ENCODE data around the gene GMEB2. TPM values are rescaled to one million over a fixed set of nuclear protein-coding genes. Genes with fewer than 3 reads are reported as not detected.

GMEB2 gene
- total and polyA plus RNA-seq, 7 experiments from 2014 or later = 11.0 to 30.2 (median 21.9) TPM

DNA sequence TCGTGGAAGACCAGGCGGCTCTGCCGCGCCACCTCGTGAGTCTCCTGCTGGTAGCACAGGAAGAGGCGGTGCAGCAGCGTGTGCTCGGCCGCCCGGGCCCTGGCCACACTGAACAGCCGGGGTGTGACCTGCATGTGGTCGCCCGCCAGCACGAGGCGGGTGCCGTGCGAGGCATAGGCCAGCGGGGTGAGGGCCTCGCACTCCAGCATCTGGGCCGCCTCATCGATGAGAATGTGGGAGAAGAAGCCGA lies 59.8 kb downstream of the GMEB2 start:
- intact Hi-C loops (cut with micrococcal nuclease) = loop anchor here in 1 of 2 donors (2.0 kb wide), 1 partner anchor 14 kb away; no protein-coding TSS in a partner anchor
- Histone ChIP-seq H3K4me3 (ENCODE audit: low read length) (no peak overlapping the region), H3K4me1 (ENCODE audit: control insufficient read depth in 2 of 2, insufficient read depth in 2 of 2, low read length in 2 of 2) (peaks cover 19 to 28% of the 10 kb centered on the region in 2 donors), H3K27me3 (ENCODE audit: control insufficient read depth in 2 of 2, insufficient read depth in 2 of 2, low read length in 2 of 2) (no peaks in the 10 kb centered on the region), H3K9me3 (ENCODE audit: control insufficient read depth in 2 of 3, low read length in 3 of 3) (no peaks in the 10 kb centered on the region), H3K27ac (ENCODE audit: low read depth, low read length) (no peak overlapping the region), H3K36me3 (ENCODE audit: control insufficient read depth in 2 of 3, insufficient read depth in 3 of 3, low read length in 3 of 3) (peaks cover 0 to 42% (median 0%) of the 10 kb centered on the region in 3 experiments)
- Mint-ChIP-seq H3K4me1 (peaks cover 9 to 34% (median 21%) of the 10 kb centered on the region in 7 donors), H3K4me3 (peak overlapping the region in 7 of 10 donors; percentile 25 to 86 (median 81)), H3K27me3 (no peaks in the 10 kb centered on the region), H3K9me3 (peaks cover 0 to 2% (median 0%) of the 10 kb centered on the region in 11 donors), H3K27ac (no peak overlapping the region), H3K36me3 (peaks cover 0 to 11% (median 0%) of the 10 kb centered on the region in 5 donors)
- ChIA-PET CTCF (no interaction called here), POLR2A (interaction anchor here (0.7 to 2.9 kb wide), 7 partner anchors 12 to 171 kb away, joined by 3 to 10 read pairs (median 4); partner anchors contain the start of genes ARFRP1, FNDC11, PTK6 and ZGPAT)
- DNase-seq (no peak), ATAC-seq (peak; percentile 47)

DNA sequence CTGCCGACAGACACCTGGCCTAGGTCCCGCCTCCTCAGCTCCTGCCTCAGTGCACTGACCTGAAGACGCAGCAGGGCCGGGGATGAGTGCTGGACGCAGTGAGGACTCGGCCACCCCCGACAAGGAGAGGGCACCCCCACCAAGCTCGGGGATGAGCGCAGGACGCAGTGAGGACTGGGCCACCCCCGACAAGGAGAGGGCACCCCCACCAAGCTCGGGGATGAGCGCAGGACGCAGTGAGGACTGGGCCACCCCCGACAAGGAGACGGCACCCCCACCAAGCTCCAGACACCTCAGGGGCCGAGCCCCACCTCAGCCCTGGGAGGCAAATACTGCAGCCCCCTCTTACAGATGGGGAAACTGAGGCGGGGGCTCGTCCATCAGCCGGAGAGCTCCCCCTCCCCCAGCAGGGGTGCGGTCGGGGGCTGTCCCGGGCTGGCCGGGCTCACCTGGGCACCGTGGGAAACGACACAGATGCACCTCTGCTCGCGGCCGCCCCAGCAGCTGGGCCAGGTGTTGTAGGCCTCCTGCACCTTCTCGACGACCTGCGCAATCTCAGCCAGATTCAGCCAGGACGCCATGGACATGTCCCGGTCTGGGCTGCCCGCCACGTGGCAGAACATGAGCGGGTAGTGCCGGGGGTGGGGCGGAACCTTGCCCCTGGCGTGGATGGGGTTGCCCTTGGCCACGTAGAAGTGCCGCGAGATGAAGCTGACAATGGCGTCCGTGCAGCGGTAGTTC lies 60.3 kb downstream of the GMEB2 start:
- intact Hi-C loops (cut with micrococcal nuclease) = loop anchor here in 1 of 2 donors (2.0 kb wide), 1 partner anchor 14 kb away; no protein-coding TSS in a partner anchor
- H3K4me1 Mint-ChIP-seq = peaks cover 9 to 34% (median 21%) of the 10 kb centered on the region in 7 donors
- peak overlapping the region in 4 of 10 donors; percentile 25 to 86 (median 83) for H3K4me3 Mint-ChIP-seq
- peaks cover 0 to 2% (median 0%) of the 10 kb centered on the region in 11 donors for H3K9me3 Mint-ChIP-seq
- H3K27me3 ChIP-seq (ENCODE audit: control insufficient read depth in 2 of 2, insufficient read depth in 2 of 2, low read length in 2 of 2) = no peaks in the 10 kb centered on the region
- H3K4me1 ChIP-seq (ENCODE audit: control insufficient read depth in 2 of 2, insufficient read depth in 2 of 2, low read length in 2 of 2) = peaks cover 19 to 28% of the 10 kb centered on the region in 2 donors
- ChIA-PET CTCF (no interaction called here), POLR2A (interaction anchor here (1.1 to 2.9 kb wide), 5 partner anchors 12 to 171 kb away, joined by 3 to 10 read pairs (median 5); partner anchors contain the start of genes FNDC11 and PTK6)
- H3K36me3 Mint-ChIP-seq = peaks cover 0 to 11% (median 0%) of the 10 kb centered on the region in 5 donors
- H3K36me3 ChIP-seq (ENCODE audit: control insufficient read depth in 2 of 3, insufficient read depth in 3 of 3, low read length in 3 of 3) = peaks cover 0 to 43% (median 3%) of the 10 kb centered on the region in 3 experiments
- ATAC-seq (no peak), DNase-seq (no peak)
- H3K27me3 Mint-ChIP-seq = no peaks in the 10 kb centered on the region
- H3K4me3 ChIP-seq (ENCODE audit: low read length) = no peak overlapping the region
- no peak overlapping the region for H3K27ac Mint-ChIP-seq
- H3K27ac ChIP-seq (ENCODE audit: low read depth, low read length) = no peak overlapping the region
- H3K9me3 ChIP-seq (ENCODE audit: control insufficient read depth in 2 of 3, low read length in 3 of 3) = no peaks in the 10 kb centered on the region

DNA sequence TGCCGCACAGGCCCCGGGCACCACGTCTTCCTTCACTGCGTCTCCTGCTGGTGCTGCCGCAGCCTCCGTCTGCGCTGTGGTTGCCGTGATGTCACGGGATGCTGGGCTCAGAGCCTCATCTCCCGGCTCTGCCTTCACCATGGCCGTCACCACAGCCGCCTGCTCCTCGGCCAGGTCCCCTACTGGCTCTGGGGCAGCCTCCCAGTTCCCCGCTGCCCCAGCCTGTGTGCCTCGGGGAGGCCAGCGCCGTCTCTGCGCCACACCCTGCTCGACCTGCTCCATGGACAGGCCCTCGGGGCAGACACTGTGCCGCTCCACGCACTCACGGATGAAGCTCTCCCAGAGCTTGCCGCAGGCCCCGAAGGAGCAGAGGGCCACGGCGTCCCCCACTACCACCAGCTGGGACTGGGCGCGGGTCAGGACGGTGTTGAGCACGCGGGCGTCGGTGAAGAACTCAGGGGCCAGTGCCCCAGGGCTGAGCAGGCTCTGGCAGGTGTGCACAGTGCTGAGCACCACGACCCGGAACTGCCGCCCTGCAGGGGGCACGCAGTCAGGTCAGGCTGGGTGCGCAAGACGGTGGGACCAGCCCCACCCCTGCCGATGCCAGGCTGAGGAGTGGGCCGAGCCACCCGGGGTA lies 61.1 kb downstream of the GMEB2 start:
- H3K27ac ChIP-seq (ENCODE audit: low read depth, low read length) = no peak overlapping the region
- ChIA-PET CTCF (no interaction called here), POLR2A (interaction anchor here (1.1 to 2.9 kb wide), 2 partner anchors 11 to 24 kb away, joined by 3 to 10 read pairs; partner anchors contain the start of gene FNDC11)
- H3K4me1 Mint-ChIP-seq = peaks cover 9 to 34% (median 21%) of the 10 kb centered on the region in 7 donors
- no peak for DNase-seq
- peaks cover 0 to 11% (median 0%) of the 10 kb centered on the region in 5 donors for H3K36me3 Mint-ChIP-seq
- intact Hi-C loops (cut with micrococcal nuclease) = loop anchor here in 1 of 2 donors (2.0 kb wide), 1 partner anchor 13 kb away; no protein-coding TSS in a partner anchor
- H3K36me3 ChIP-seq (ENCODE audit: control insufficient read depth in 2 of 3, insufficient read depth in 3 of 3, low read length in 3 of 3) = peaks cover 0 to 50% (median 3%) of the 10 kb centered on the region in 3 experiments
- no peak for ATAC-seq
- no peak overlapping the region for H3K4me3 Mint-ChIP-seq
- no peaks in the 10 kb centered on the region for H3K27me3 ChIP-seq (ENCODE audit: control insufficient read depth in 2 of 2, insufficient read depth in 2 of 2, low read length in 2 of 2)
- H3K9me3 Mint-ChIP-seq = peaks cover 0 to 2% (median 0%) of the 10 kb centered on the region in 11 donors
- H3K9me3 ChIP-seq (ENCODE audit: control insufficient read depth in 2 of 3, low read length in 3 of 3) = no peaks in the 10 kb centered on the region
- H3K27ac Mint-ChIP-seq = peak overlapping the region in 1 of 9 donors; percentile 21
- peaks cover 19 to 28% of the 10 kb centered on the region in 2 donors for H3K4me1 ChIP-seq (ENCODE audit: control insufficient read depth in 2 of 2, insufficient read depth in 2 of 2, low read length in 2 of 2)
- H3K4me3 ChIP-seq (ENCODE audit: low read length) = no peak overlapping the region
- no peaks in the 10 kb centered on the region for H3K27me3 Mint-ChIP-seq

GRCh38 chr20:63565021-63565698 lies 61.7 kb downstream of the GMEB2 start:
- Histone ChIP-seq H3K9me3 (ENCODE audit: control insufficient read depth in 2 of 3, low read length in 3 of 3) (no peaks in the 10 kb centered on the region), H3K4me1 (ENCODE audit: control insufficient read depth in 2 of 2, insufficient read depth in 2 of 2, low read length in 2 of 2) (peaks cover 19 to 28% of the 10 kb centered on the region in 2 donors), H3K27me3 (ENCODE audit: control insufficient read depth in 2 of 2, insufficient read depth in 2 of 2, low read length in 2 of 2) (no peaks in the 10 kb centered on the region), H3K36me3 (ENCODE audit: control insufficient read depth in 2 of 3, insufficient read depth in 3 of 3, low read length in 3 of 3) (peaks cover 0 to 57% (median 3%) of the 10 kb centered on the region in 3 experiments), H3K4me3 (ENCODE audit: low read length) (no peak overlapping the region), H3K27ac (ENCODE audit: low read depth, low read length) (no peak overlapping the region)
- intact Hi-C loops (cut with micrococcal nuclease) = no loop called here
- ATAC-seq (no peak), DNase-seq (no peak)
- Mint-ChIP-seq H3K9me3 (peaks cover 0 to 4% (median 0%) of the 10 kb centered on the region in 11 donors), H3K36me3 (peaks cover 0 to 15% (median 4%) of the 10 kb centered on the region in 5 donors), H3K4me3 (no peak overlapping the region), H3K27ac (peak overlapping the region in 1 of 9 donors; percentile 21), H3K27me3 (no peaks in the 10 kb centered on the region), H3K4me1 (peaks cover 9 to 32% (median 21%) of the 10 kb centered on the region in 7 donors)
- ChIA-PET CTCF (no interaction called here), POLR2A (no interaction called here)

DNA sequence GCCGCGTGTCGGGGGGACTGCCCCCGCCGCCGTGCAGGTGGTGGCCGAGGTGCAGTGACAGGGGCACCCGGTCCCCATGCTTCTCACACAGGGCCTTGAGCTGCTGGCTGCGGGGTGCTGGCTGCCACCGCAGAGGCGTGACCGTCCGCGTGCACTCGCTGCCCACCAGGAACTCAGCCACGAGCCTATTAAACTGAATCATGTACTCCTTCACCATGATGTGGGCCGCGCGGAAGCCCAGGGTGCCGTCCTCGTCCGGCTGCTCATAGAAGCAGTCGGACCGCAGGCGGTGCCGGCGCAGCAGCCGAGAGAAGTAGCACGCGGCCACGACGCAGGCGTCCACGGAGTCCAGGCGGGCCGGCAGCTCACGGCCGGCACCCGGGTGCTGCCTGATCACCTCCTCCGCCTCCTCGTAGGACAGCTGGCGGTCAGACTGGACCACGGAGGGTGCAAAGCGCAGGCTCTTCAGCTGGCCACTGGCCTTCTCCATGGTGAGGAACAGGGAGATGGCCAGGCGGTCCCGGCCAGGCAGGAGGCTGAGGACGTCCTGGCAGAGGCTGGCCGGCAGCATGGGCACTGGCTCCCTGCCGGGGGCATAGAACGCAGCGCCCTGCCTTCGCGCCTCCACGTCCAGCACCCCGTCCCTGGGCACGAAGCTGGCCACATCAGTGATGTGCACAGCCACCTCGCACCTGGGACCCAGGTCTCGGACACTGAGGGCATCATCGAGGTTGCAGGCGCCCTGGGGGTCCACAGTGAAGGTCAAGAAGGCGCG lies 62.7 kb downstream of the GMEB2 start:
- Mint-ChIP-seq H3K4me3 (no peak overlapping the region), H3K9me3 (peaks cover 0 to 2% (median 0%) of the 10 kb centered on the region in 11 donors), H3K27ac (no peak overlapping the region), H3K4me1 (peaks cover 9 to 24% (median 18%) of the 10 kb centered on the region in 7 donors), H3K36me3 (peaks cover 0 to 17% (median 4%) of the 10 kb centered on the region in 5 donors), H3K27me3 (no peaks in the 10 kb centered on the region)
- Histone ChIP-seq H3K4me3 (ENCODE audit: low read length) (no peak overlapping the region), H3K9me3 (ENCODE audit: control insufficient read depth in 2 of 3, low read length in 3 of 3) (no peaks in the 10 kb centered on the region), H3K27me3 (ENCODE audit: control insufficient read depth in 2 of 2, insufficient read depth in 2 of 2, low read length in 2 of 2) (no peaks in the 10 kb centered on the region), H3K36me3 (ENCODE audit: control insufficient read depth in 2 of 3, insufficient read depth in 3 of 3, low read length in 3 of 3) (peaks cover 0 to 62% (median 3%) of the 10 kb centered on the region in 3 experiments), H3K27ac (ENCODE audit: low read depth, low read length) (no peak overlapping the region), H3K4me1 (ENCODE audit: control insufficient read depth in 2 of 2, insufficient read depth in 2 of 2, low read length in 2 of 2) (peaks cover 18 to 22% of the 10 kb centered on the region in 2 donors)
- no peak for ATAC-seq
- POLR2A ChIA-PET = no interaction called here
- no peak for DNase-seq
- intact Hi-C loops (cut with micrococcal nuclease) = no loop called here
- CTCF ChIA-PET = no interaction called here

All from naive thymus-derived CD4-positive, alpha-beta T cell (primary cell).